NCI-H1105 (cell line): Measurements from ENCODE around the gene CAPN11.

Experiments
- DNase-seq: peaks from one replicate; lab custom pipeline; 2025; lab: John Stamatoyannopoulos, UW

CAPN11 gene

GRCh38 chr6:44158770-44159228 lies at the start of gene CAPN11:
Gene CAPN11 (plus strand): TSS chr6:44158820. CDS start chr6:44158849, 29 bp downstream.
- no peak for DNase-seq

GRCh38 chr6:44109212-44109611 lies 49.4 kb upstream of the CAPN11 start:
- DNase-seq: no peak

GRCh38 chr6:44110005-44110676 lies 48.5 kb upstream of the CAPN11 start:
- no peak for DNase-seq

- no peak for DNase-seq
Observed at GRCh38 chr6:44110966-44111365, 47.7 kb upstream of the CAPN11 start.

- no peak for DNase-seq
Observed at GRCh38 chr6:44111434-44112417, 46.9 kb upstream of the CAPN11 start.

- DNase-seq: no peak
Observed at GRCh38 chr6:44113414-44113813, 45.2 kb upstream of the CAPN11 start.

- no peak for DNase-seq
Observed at GRCh38 chr6:44115866-44116265, 42.8 kb upstream of the CAPN11 start.

GRCh38 chr6:44116641-44117382 lies 41.8 kb upstream of the CAPN11 start:
- no peak for DNase-seq

- no peak for DNase-seq
Observed at GRCh38 chr6:44117397-44118128, 41.1 kb upstream of the CAPN11 start.

GRCh38 chr6:44119704-44120262 lies 38.8 kb upstream of the CAPN11 start:
- no peak for DNase-seq

- no peak for DNase-seq
Observed at GRCh38 chr6:44120692-44121443, 37.8 kb upstream of the CAPN11 start.

- no peak for DNase-seq
Observed at GRCh38 chr6:44122801-44123200, 35.8 kb upstream of the CAPN11 start.

- DNase-seq: no peak
Observed at GRCh38 chr6:44123544-44123943, 35.1 kb upstream of the CAPN11 start.

- DNase-seq: peak; percentile 15
Observed at GRCh38 chr6:44126320-44127149, 32.1 kb upstream of the CAPN11 start.

GRCh38 chr6:44127186-44128019 lies 31.2 kb upstream of the CAPN11 start, which contains the start of the genes MRPL14 and TMEM63B:
Gene MRPL14 (minus strand): TSS chr6:44127452. CDS start chr6:44116611, 10,841 bp downstream.
Gene TMEM63B (plus strand): TSS chr6:44127554. CDS start chr6:44134585, 7,031 bp downstream.
- DNase-seq: peak; percentile 88

GRCh38 chr6:44128020-44128917 lies 30.4 kb upstream of the CAPN11 start:
- DNase-seq: peak; percentile 20

GRCh38 chr6:44129841-44130322 lies 28.7 kb upstream of the CAPN11 start:
- DNase-seq: no peak
